Esophagus mucosa (tissue), 1 donor: ENCODE measurements around the gene LRRN2. TPM values are rescaled to one million over a fixed set of nuclear protein-coding genes. Genes with fewer than 3 reads are reported as not detected.
"Not testable (repeated sequence)": the region's sequence is repeated elsewhere in the genome, so short reads cannot be mapped to it uniquely, and the experiment has no call there.

Source experiments
- ATAC-seq: fragments of 200-7000 bp; cut with Tn5 transposase; one replicate; pipeline ENCODE4 v1.9.1; 2020
- total RNA-seq: library from RNA; stranded (reverse); gene quantifications from one replicate; pipeline ENCODE4 v1.2.4, GENCODE V29; 2023
- donor health status: DM: yes; HTN: yes; CAD: no.

The LRRN2 gene
- total RNA-seq: 0.72 TPM

- peak; percentile 56 for ATAC-seq
These were observed at the start of gene LRRN2 for GRCh38 chr1:204685236-204686006. LRRN2 (minus strand) TSS chr1:204685738; CDS start chr1:204619992, 65,746 bp downstream.

- ATAC-seq: no peak
These were observed 49.5 kb upstream of the LRRN2 start for GRCh38 chr1:204735042-204735441.

GRCh38 chr1:204733869-204734596, 48.5 kb upstream of the LRRN2 start:
- no peak for ATAC-seq

- ATAC-seq: no peak
These were observed 47.8 kb upstream of the LRRN2 start for GRCh38 chr1:204733289-204733688.

GRCh38 chr1:204731985-204732575, 46.5 kb upstream of the LRRN2 start:
- no peak for ATAC-seq

GRCh38 chr1:204731509-204731908, 46.0 kb upstream of the LRRN2 start:
- ATAC-seq: no peak

- peak; percentile 43 for ATAC-seq
These were observed 45.4 kb upstream of the LRRN2 start for GRCh38 chr1:204730826-204731459.

GRCh38 chr1:204729516-204729915, 44.0 kb upstream of the LRRN2 start:
- ATAC-seq: no peak

- ATAC-seq: no peak
These were observed 42.9 kb upstream of the LRRN2 start for GRCh38 chr1:204728456-204728855.

GRCh38 chr1:204728045-204728444, 42.5 kb upstream of the LRRN2 start:
- ATAC-seq: no peak

GRCh38 chr1:204727438-204727837, 41.9 kb upstream of the LRRN2 start:
- ATAC-seq: not testable (repeated sequence)

GRCh38 chr1:204726478-204726877, 40.9 kb upstream of the LRRN2 start:
- ATAC-seq: no peak

GRCh38 chr1:204725821-204726448, 40.4 kb upstream of the LRRN2 start:
- ATAC-seq: peak; percentile 22

GRCh38 chr1:204723131-204723787, 37.7 kb upstream of the LRRN2 start:
- peak; percentile 48 for ATAC-seq

GRCh38 chr1:204721373-204722055, 36.0 kb upstream of the LRRN2 start:
- ATAC-seq: no peak

- ATAC-seq: no peak
These were observed 31.1 kb upstream of the LRRN2 start for GRCh38 chr1:204716660-204717059.

GRCh38 chr1:204714861-204715511, 29.4 kb upstream of the LRRN2 start:
- no peak for ATAC-seq

- no peak for ATAC-seq
These were observed 28.8 kb upstream of the LRRN2 start for GRCh38 chr1:204714194-204714860.

GRCh38 chr1:204713541-204713940, 28.0 kb upstream of the LRRN2 start:
- no peak for ATAC-seq

GRCh38 chr1:204712708-204713430, 27.3 kb upstream of the LRRN2 start:
- no peak for ATAC-seq
